Activated CD8-positive, alpha-beta memory T cell treated with anti-CD3 and anti-CD28 coated beads, Interleukin-2, amount 50 U/mL, for 4 hours (primary cell): Measurements from ENCODE around the gene IFNA6.

Experiments
- DNase-seq: peaks from one replicate; pipeline ENCODE4 v3.0.0-alpha.2; 2020

Gene IFNA6

GRCh38 chr9:21326526-21327139 is 24.1 kb downstream of the IFNA6 start:
- no peak for DNase-seq

GRCh38 chr9:21324047-21324446 is 26.6 kb downstream of the IFNA6 start:
- DNase-seq: no peak

DNA sequence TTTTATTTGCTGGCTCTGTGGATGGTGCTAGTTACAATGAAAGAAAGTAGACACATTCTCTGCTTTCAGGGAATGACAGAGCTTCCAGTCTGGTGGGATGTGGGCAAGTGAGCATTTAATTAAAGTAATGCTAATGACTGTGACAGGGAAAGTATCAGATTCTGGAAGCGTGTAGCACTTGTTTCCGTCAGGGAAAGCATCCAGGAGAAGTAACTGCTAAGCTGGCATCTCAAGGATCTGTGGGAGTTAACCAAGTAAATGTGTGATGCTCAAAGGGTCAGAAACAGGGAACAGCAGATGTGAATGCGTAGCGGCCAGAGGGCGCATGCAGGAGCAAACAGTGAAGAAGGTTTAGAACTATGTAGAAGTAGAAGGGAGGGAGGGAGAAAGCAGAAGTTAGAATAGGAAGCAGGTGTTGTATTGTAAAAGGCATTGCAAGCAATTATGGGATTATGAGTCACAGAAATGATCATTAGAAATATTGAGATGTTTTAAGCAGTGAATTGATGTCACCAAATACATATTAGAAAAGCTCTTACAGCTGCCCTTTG is 27.7 kb downstream of the IFNA6 start:
- DNase-seq: no peak

DNA sequence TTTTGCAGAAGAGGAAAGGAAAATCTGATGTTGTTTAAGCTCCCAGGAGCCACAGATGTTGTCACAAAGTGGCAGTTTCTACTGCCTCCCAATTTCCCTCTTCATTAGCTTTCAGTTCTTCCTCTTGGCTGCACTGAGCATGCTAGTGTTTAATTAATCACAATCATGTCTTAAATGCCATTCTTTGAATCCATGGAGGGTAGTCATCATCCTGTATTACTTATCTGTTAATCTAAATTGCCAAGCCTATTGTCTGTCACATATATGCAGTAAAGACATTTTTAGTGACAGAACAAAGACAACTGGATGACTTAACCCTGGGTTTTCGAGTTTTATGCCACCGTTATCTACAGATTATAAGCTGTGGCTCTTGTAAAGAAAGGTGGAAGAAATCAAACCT is 30.2 kb downstream of the IFNA6 start:
- no peak for DNase-seq

DNA sequence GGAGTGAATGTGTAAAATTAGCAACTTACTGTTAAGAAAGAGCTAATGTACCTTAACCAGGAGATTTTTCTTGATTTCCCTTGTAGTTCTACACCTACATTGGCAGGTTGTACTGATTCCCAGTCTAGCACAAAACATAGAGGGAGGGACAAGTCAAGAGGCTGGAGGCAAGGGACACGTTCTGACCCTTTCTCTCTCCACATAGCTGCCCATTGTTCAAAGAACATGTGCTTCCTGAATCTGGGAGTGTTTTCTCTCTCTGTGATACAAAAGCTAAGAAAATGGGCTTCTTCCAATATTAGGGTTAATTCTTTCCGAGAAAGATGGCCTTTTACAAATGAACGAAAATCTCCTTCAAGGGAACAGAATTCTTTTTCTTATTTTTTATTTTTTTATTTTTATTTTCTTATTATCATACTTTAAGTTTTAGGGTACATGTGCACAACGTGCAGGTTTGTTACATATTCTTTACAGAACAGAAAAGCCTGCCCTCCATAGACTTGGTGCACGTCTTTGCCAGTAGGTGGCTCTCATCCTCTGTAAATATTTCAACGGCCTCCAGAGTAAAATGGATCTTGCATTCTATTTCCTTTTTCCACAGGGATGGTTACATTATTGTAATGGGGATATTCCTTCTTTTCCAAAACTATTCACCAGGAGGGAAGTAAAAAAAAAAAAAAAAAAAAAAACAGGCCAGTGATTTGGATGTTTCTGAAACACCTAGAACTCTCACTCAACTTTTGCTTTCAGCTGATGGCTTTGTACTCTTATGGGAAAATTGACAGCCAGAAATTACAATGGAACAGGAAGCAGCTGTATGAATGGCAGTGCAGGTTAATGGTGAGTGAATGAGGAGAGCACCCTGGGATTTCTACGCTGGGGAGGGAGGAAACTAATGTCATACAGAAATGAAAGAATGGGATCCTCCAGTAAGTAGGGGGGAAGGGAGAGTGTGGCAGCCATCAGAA is 32.4 kb downstream of the IFNA6 start:
- peak; percentile 21 for DNase-seq

- DNase-seq: no peak
Measured at GRCh38 chr9:21316860-21317259, 33.8 kb downstream of the IFNA6 start.

DNA sequence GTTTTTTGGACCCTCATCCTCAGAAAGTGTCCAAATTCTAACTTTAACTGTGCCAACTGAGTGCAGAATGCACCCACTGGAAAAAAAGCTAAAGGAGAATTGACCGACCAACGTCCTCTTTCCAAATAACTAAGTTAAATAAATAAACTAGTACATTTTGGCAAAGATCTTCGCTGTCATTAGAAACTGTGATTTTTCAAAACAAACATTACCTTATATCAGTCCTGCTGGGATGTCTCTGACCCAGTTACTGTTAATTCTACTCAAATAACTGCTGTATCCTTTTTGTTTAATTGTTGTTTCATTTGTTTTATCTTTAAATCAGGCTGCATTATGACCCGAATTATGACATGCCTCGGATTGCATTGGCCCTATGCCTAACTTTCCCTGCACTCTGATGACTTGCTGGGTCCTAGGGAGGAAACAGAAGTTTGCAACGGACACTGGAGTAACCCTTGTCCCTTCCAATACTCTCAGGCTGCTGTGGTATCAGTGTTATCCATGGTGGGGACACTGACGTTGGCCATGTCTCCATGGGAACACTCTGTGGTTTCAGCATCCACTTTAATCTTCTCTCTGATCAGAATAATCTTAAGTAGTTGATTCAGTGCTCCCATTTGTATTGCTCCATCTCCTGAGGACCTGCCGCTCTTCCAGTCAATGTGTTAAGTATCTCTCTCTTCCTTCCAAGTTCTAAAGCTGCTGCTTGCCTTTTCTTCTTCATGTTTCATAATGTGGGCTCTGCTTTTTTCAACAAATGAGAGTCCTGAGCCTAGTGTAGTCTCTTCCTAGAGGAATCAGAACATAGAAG is 34.5 kb downstream of the IFNA6 start:
- no peak for DNase-seq

GRCh38 chr9:21314152-21314551 is 36.5 kb downstream of the IFNA6 start:
- DNase-seq: no peak

DNA sequence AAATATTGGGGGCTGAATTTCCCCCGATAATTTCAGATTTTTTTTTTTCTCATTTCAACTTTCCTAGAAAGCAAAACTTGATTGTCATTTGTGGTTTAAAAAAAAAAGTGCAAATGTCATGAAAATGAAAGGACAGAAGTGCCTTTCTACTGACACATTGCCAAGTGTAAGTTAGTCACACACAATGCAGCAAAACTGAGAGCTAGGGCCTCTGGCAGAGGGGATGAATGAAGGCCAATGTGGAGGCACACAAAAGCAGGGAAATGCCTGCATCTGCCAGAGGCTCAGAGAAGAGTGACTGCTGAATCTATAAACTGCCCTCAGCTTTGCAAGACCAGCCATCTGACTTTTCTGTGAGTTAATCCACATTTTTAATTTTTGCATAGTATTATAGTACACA is 38.8 kb downstream of the IFNA6 start:
- no peak for DNase-seq

DNA sequence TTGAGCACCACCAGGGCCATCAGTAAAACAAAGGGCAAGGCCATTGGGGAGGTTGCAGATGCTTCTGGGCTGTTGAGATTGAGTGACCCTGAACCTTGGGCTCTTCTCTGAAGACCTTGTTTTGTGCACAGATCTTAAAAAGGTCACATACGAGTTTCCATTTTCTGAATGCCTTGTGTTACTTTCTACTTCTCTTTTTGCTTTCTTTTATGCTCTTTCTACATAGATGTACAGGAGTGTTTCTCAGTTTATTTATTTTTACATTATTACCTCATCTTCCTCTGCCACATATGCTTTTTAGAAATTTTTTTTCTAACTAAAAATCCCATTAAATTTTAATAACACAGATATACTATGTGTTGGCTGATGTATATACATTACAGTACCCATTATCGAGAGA is 45.5 kb downstream of the IFNA6 start, which contains the start of gene IFNA5:
TSS of gene IFNA5 (minus strand) at position 101 of the 400 bp plus-strand sequence. CDS start at position 44, 57 bp downstream.
- no peak for DNase-seq
